ENCODE data around the gene PCBP3. TPM values are rescaled to one million over a fixed set of nuclear protein-coding genes. Genes with fewer than 3 reads are reported as not detected.

Gene PCBP3
- total RNA-seq, 1 experiment from 2014 or later, result 1.4 TPM

DNA sequence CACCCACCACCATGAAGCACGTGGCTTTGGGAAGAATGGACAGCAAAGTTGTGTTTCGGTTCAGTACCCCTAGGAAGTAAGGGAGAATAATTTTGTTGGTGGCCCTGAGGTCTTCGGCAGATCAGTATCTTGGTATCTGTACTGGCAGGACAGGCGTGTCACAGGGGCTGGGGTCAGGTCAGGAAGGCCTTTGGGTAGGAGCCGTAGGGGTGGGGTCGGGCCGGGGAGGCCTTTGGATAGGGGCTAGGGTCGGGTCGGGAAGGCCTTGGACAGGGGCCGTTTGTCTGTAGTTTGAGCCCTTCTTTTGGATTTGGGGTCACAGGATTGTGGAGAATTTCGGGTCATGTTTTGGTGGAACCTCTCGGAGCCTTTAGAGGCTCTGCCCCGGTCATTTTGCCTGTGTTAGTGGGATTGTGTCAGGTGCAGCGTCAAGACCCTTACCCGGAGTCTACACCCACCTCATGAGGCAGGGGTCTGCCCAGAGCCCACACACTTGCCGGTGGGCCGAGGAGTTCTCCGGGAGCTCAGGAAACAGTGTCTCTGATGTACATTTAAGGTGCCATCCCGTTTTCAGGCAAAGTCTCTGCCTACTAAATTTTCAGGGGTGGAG lies 262.8 kb downstream of the PCBP3 start:
- no peaks in the 10 kb centered on the region for H3K9me3 Mint-ChIP-seq (ENCODE audit: low read depth, unreplicated experiment)
- no peak overlapping the region for H3K27ac Mint-ChIP-seq (ENCODE audit: unreplicated experiment)
- intact Hi-C loops (cut with micrococcal nuclease; ENCODE audit: unreplicated experiment), result no loop called here
- CTCF ChIA-PET, result no interaction called here
- H3K4me3 Mint-ChIP-seq (ENCODE audit: low read depth, unreplicated experiment), result no peak overlapping the region
- no peak for DNase-seq
- no TSS peak for BruUV-seq (replicated peaks)
- no peaks in the 10 kb centered on the region for H3K4me1 Mint-ChIP-seq (ENCODE audit: low read depth, unreplicated experiment)
- peaks cover 81% of the 10 kb centered on the region for H3K27me3 Mint-ChIP-seq (ENCODE audit: unreplicated experiment)
- no peak for TF ChIP-seq CTCF (IDR thresholded peaks at IDR 0.05; ENCODE audit: unreplicated experiment)
- no peaks in the 10 kb centered on the region for H3K36me3 Mint-ChIP-seq (ENCODE audit: insufficient read depth, unreplicated experiment)

DNA sequence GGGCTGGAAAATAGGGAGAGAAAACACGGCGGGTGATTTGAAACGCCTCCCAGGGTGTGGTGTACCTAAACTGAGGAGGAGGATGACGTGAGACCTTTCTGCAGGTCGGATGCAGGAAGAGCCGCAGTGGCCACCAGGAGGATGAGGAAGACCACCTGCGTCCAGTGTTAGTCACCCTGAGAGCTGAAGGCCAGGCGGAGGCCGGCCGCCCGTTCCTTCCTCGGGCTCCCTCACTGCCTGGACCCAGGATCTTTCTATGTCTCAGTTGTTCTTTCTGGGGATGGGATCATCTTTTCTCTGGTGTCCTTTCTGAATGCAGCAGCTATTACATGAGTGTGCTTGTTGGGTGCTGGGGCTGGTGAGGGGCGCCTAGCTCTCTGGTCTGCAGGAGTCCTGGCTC lies 263.3 kb downstream of the PCBP3 start:
- TF ChIP-seq CTCF (IDR thresholded peaks at IDR 0.05; ENCODE audit: unreplicated experiment), result no peak
- BruUV-seq (replicated peaks), result no TSS peak
- intact Hi-C loops (cut with micrococcal nuclease; ENCODE audit: unreplicated experiment), result no loop called here
- Mint-ChIP-seq H3K27ac (ENCODE audit: unreplicated experiment) (no peak overlapping the region), H3K9me3 (ENCODE audit: low read depth, unreplicated experiment) (no peaks in the 10 kb centered on the region), H3K36me3 (ENCODE audit: insufficient read depth, unreplicated experiment) (no peaks in the 10 kb centered on the region), H3K4me3 (ENCODE audit: low read depth, unreplicated experiment) (no peak overlapping the region), H3K4me1 (ENCODE audit: low read depth, unreplicated experiment) (no peaks in the 10 kb centered on the region), H3K27me3 (ENCODE audit: unreplicated experiment) (peaks cover 81% of the 10 kb centered on the region)
- CTCF ChIA-PET, result interaction anchor here (0.7 kb wide), 1 partner anchor 551 kb away, joined by 3 read pairs; no protein-coding TSS in a partner anchor
- no peak for DNase-seq

- no peaks in the 10 kb centered on the region for H3K4me1 Mint-ChIP-seq (ENCODE audit: low read depth, unreplicated experiment)
- no peaks in the 10 kb centered on the region for H3K36me3 Mint-ChIP-seq (ENCODE audit: insufficient read depth, unreplicated experiment)
- no peak for TF ChIP-seq CTCF (IDR thresholded peaks at IDR 0.05; ENCODE audit: unreplicated experiment)
- H3K9me3 Mint-ChIP-seq (ENCODE audit: low read depth, unreplicated experiment), result no peaks in the 10 kb centered on the region
- BruUV-seq (replicated peaks), result no TSS peak
- CTCF ChIA-PET, result no interaction called here
- intact Hi-C loops (cut with micrococcal nuclease; ENCODE audit: unreplicated experiment), result no loop called here
- H3K27ac Mint-ChIP-seq (ENCODE audit: unreplicated experiment), result no peak overlapping the region
- no peak for DNase-seq
- peaks cover 65% of the 10 kb centered on the region for H3K27me3 Mint-ChIP-seq (ENCODE audit: unreplicated experiment)
- no peak overlapping the region for H3K4me3 Mint-ChIP-seq (ENCODE audit: low read depth, unreplicated experiment)
Measured at GRCh38 chr21:45908536-45909237, 265.2 kb downstream of the PCBP3 start.

- TF ChIP-seq CTCF (IDR thresholded peaks at IDR 0.05; ENCODE audit: unreplicated experiment), result no peak
- no TSS peak for BruUV-seq (replicated peaks)
- Mint-ChIP-seq H3K27ac (ENCODE audit: unreplicated experiment) (no peak overlapping the region), H3K9me3 (ENCODE audit: low read depth, unreplicated experiment) (no peaks in the 10 kb centered on the region), H3K4me1 (ENCODE audit: low read depth, unreplicated experiment) (no peaks in the 10 kb centered on the region), H3K36me3 (ENCODE audit: insufficient read depth, unreplicated experiment) (no peaks in the 10 kb centered on the region), H3K4me3 (ENCODE audit: low read depth, unreplicated experiment) (no peak overlapping the region), H3K27me3 (ENCODE audit: unreplicated experiment) (peaks cover 64% of the 10 kb centered on the region)
- intact Hi-C loops (cut with micrococcal nuclease; ENCODE audit: unreplicated experiment), result no loop called here
- no peak for DNase-seq
- CTCF ChIA-PET, result no interaction called here
Measured at GRCh38 chr21:45909238-45909988, 265.9 kb downstream of the PCBP3 start.
